Left ventricle myocardium superior (tissue), 1 donor: Measurements from ENCODE around the gene ZNF687. TPM values are rescaled to one million over a fixed set of nuclear protein-coding genes. Genes with fewer than 3 reads are reported as not detected.

Experiments used
- ATAC-seq: fragments of 200-7000 bp; cut with Tn5 transposase; one replicate; pipeline ENCODE4 v1.9.1; 2020; ENCODE audit warnings: mild to moderate bottlenecking, moderate library complexity
- DNase-seq: peaks from one replicate; pipeline ENCODE4 v3.0.0-alpha.2; 2020
- intact Hi-C: fragments of 100-400 bp; cut with micrococcal nuclease; formaldehyde crosslinking; loops from one replicate; pipeline ENCODE4 v1.11.0; 2022
- total RNA-seq: library from RNA; stranded (reverse); fragmentation: NEBNext Ultra II Directional; extraction: Animal tissue kit (Norgen Biotek cat#: 25700); gene quantifications from one replicate; pipeline ENCODE4 v1.2.1, GENCODE V29; 2021
- donor health status: DM: no; HTN: yes; CAD: no; lungs with severe emphysema.

Gene ZNF687
- total RNA-seq, 1 donor from 2014 or later, result 11.7 TPM

GRCh38 chr1:151311011-151311410 lies 28.9 kb downstream of the ZNF687 start:
- intact Hi-C loops, result no loop called here
- DNase-seq (no peak), ATAC-seq (no peak)

GRCh38 chr1:151311589-151312331 lies 29.7 kb downstream of the ZNF687 start:
- DNase-seq, result peak; percentile 61
- ATAC-seq, result peak; percentile 89
- intact Hi-C loops, result no loop called here

GRCh38 chr1:151312411-151312810 lies 30.3 kb downstream of the ZNF687 start:
- DNase-seq (no peak), ATAC-seq (no peak)
- intact Hi-C loops, result no loop called here

- DNase-seq, result no peak
- no peak for ATAC-seq
- intact Hi-C loops, result no loop called here
These were observed 30.7 kb downstream of the ZNF687 start for GRCh38 chr1:151312826-151313225.

GRCh38 chr1:151313501-151313900 lies 31.4 kb downstream of the ZNF687 start:
- intact Hi-C loops, result no loop called here
- DNase-seq (peak; percentile 59), ATAC-seq (peak; percentile 56)

- DNase-seq, result peak; percentile 86
These were observed 32.2 kb downstream of the ZNF687 start for GRCh38 chr1:151314137-151314875.

GRCh38 chr1:151315565-151316235 lies 33.6 kb downstream of the ZNF687 start:
- intact Hi-C loops, result no loop called here
- ATAC-seq (no peak), DNase-seq (no peak)

More at GRCh38 chr1:151314137-151314875, 32.2 kb downstream of the ZNF687 start:
- intact Hi-C loops, result no loop called here
- peak; percentile 74 for ATAC-seq

GRCh38 chr1:151318975-151319374 lies 36.9 kb downstream of the ZNF687 start:
- ATAC-seq (no peak), DNase-seq (no peak)
- intact Hi-C loops, result no loop called here

- DNase-seq (no peak), ATAC-seq (no peak)
- intact Hi-C loops, result no loop called here
These were observed 42.4 kb downstream of the ZNF687 start for GRCh38 chr1:151324390-151324930.

- intact Hi-C loops, result no loop called here
- DNase-seq, result no peak
- ATAC-seq, result no peak
These were observed 43.1 kb downstream of the ZNF687 start for GRCh38 chr1:151325231-151325630.

- DNase-seq, result no peak
- no peak for ATAC-seq
- intact Hi-C loops, result no loop called here
These were observed 43.7 kb downstream of the ZNF687 start for GRCh38 chr1:151325646-151326429.

GRCh38 chr1:151326619-151327222 lies 44.6 kb downstream of the ZNF687 start:
- DNase-seq (peak; percentile 57), ATAC-seq (peak; percentile 64)
- intact Hi-C loops, result no loop called here

- peak; percentile 98 for ATAC-seq
- intact Hi-C loops, result no loop called here
These were observed 45.3 kb downstream of the ZNF687 start, which contains the start of gene PI4KB for GRCh38 chr1:151327223-151327902. PI4KB (minus strand) TSS chr1:151327416; CDS start chr1:151316481, 10,935 bp downstream.

GRCh38 chr1:151327903-151328674 lies 46.0 kb downstream of the ZNF687 start:
- ATAC-seq, result peak; percentile 42
- intact Hi-C loops, result no loop called here
- DNase-seq, result peak; percentile 46

More at GRCh38 chr1:151327223-151327902, 45.3 kb downstream of the ZNF687 start, which contains the start of gene PI4KB:
- peak; percentile 88 for DNase-seq

- DNase-seq (no peak), ATAC-seq (no peak)
- intact Hi-C loops, result no loop called here
These were observed 52.7 kb downstream of the ZNF687 start for GRCh38 chr1:151334822-151335221.

- intact Hi-C loops, result no loop called here
- ATAC-seq, result no peak
- no peak for DNase-seq
These were observed 54.5 kb downstream of the ZNF687 start for GRCh38 chr1:151336556-151336955.
